ENCODE results near the gene TLN1. TPM values are rescaled to one million over a fixed set of nuclear protein-coding genes. Genes with fewer than 3 reads are reported as not detected.

TLN1 gene
- total and polyA plus RNA-seq, 8 donors: 64.5 to 141 (median 81.0) TPM

DNA sequence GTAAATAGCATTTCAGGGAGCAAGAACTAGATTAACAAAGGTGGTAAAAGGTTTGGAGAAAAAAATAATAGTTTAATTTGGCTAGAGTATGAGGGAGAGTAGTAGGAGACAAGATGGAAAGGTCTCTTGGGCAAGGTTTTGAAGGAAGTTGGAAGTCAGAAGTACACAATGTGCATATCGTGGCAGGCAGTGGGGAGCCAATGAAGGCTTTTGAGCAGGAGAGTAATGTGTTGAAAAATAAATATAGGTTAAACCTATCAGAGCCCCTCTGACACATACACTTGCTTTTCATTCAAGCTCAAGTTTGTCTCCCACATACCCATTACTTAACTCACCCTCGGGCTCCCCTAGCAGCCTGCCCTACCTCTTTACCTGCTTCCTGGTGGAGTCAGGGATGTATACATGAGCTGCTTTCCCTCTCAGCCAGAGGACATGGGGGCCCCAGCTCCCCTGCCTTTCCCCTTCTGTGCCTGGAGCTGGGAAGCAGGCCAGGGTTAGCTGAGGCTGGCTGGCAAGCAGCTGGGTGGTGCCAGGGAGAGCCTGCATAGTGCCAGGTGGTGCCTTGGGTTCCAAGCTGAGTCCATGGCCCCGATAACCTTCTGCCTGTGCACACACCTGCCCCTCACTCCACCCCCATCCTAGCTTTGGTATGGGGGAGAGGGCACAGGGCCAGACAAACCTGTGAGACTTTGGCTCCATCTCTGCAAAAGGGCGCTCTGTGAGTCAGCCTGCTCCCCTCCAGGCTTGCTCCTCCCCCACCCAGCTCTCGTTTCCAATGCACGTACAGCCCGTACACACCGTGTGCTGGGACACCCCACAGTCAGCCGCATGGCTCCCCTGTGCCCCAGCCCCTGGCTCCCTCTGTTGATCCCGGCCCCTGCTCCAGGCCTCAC is 58.6 kb downstream of the TLN1 start, which contains the start of gene CA9:
Gene CA9, plus strand, starts transcription at position 797 of the 893 bp plus-strand sequence. Its CDS starts 32 bp downstream, at position 829.
- DNase-seq (peak; percentile 72 to 93 (median 80)), FAIRE-seq (no peak), ATAC-seq (peak; percentile 74 to 80 (median 78))
- Histone ChIP-seq H3K27me3 (no peaks in the 10 kb centered on the region), H3K36me3 (no peaks in the 10 kb centered on the region), H3K27ac (peak within 1 kb of the TSS in 3 of 4 donors; percentile 17 to 76 (median 61)), H3K9me3 (no peaks in the 10 kb centered on the region), H3K4me3 (peak within 1 kb of the TSS in 1 of 4 donors; percentile 7), H3K4me1 (peaks cover 23 to 38% (median 38%) of the 10 kb centered on the region in 3 donors)
- 6 to 14% methylated on average over 10 of the region's 10 CpGs for WGBS, 2 donors
- TF ChIP-seq CTCF (IDR thresholded peaks at IDR 0.05): no peak
- intact Hi-C loops (cut with DNase I): no loop called here

- no peak overlapping the region for H3K4me3 ChIP-seq
- ATAC-seq (peak; percentile 63 to 79 (median 78)), FAIRE-seq (no peak), DNase-seq (peak in 4 of 6 donors; percentile 78 to 88 (median 84))
- H3K9me3 ChIP-seq: no peaks in the 10 kb centered on the region
- H3K4me1 ChIP-seq: peaks cover 33 to 42% (median 42%) of the 10 kb centered on the region in 3 donors
- H3K27me3 ChIP-seq: no peaks in the 10 kb centered on the region
- H3K27ac ChIP-seq: peak overlapping the region; percentile 29 to 90 (median 74)
- intact Hi-C loops (cut with DNase I): no loop called here
- WGBS, 2 donors: 35 to 37% methylated on average over 6 of the region's 6 CpGs
- TF ChIP-seq CTCF (IDR thresholded peaks at IDR 0.05): no peak
- H3K36me3 ChIP-seq: no peaks in the 10 kb centered on the region
These were observed 62.5 kb downstream of the TLN1 start for GRCh38 chr9:35669331-35670145.

GRCh38 chr9:35667939-35668338 is 64.1 kb downstream of the TLN1 start:
- Histone ChIP-seq H3K4me1 (peaks cover 29 to 34% (median 34%) of the 10 kb centered on the region in 3 donors), H3K27me3 (no peaks in the 10 kb centered on the region), H3K4me3 (no peak overlapping the region), H3K9me3 (no peaks in the 10 kb centered on the region), H3K27ac (peak overlapping the region in 2 of 4 donors; percentile 89 to 90), H3K36me3 (no peaks in the 10 kb centered on the region)
- 96 to 97% methylated on average over 3 of the region's 3 CpGs for WGBS, 2 donors
- intact Hi-C loops (cut with DNase I): no loop called here
- FAIRE-seq: no peak
- ATAC-seq: no peak
- TF ChIP-seq CTCF (IDR thresholded peaks at IDR 0.05): no peak
- no peak for DNase-seq

DNA sequence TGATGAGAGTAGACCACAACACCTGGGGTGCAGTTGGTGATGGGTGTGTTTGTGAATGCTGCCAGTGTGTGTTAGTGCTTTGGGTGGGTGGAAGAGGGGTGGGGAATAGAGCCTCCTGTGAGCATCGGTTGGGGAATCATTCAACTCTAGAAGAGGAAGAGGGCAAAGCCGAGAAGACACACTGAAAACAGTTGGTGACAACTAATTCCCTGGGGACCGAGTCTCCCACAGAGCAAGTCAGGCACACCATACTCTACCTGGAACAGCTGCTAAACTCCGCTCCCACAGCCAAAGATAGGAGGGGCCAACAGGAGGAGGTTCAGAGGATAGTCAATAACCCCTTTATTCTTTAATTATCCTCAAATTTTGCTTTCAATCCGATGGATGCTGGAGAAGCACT is 65.4 kb downstream of the TLN1 start:
- Histone ChIP-seq H3K4me3 (no peak overlapping the region), H3K27me3 (no peaks in the 10 kb centered on the region), H3K9me3 (no peaks in the 10 kb centered on the region), H3K36me3 (no peaks in the 10 kb centered on the region), H3K27ac (no peak overlapping the region), H3K4me1 (peaks cover 27 to 33% (median 33%) of the 10 kb centered on the region in 3 donors)
- intact Hi-C loops (cut with DNase I): no loop called here
- FAIRE-seq (no peak), ATAC-seq (no peak), DNase-seq (no peak)
- WGBS, 2 donors: 87 to 89% methylated on average over 5 of the region's 5 CpGs
- TF ChIP-seq CTCF (IDR thresholded peaks at IDR 0.05): no peak
